Gastrocnemius medialis (tissue), 4 donors: ENCODE data around the gene RCAN2.

ENCODE experiments used
- POLR2A ChIP-seq, 2 donors: fragments of 450-650 bp; IDR thresholded peaks; one replicate each; pipeline ENCODE4 v1.6.1; 2017; ENCODE audit warnings: antibody characterized with exemption in 2 of 2, mild to moderate bottlenecking in 2 of 2, moderate library complexity in 2 of 2
- TF ChIP-seq, protein P1 (sequence below), 5 experiments: fragments of 450-650 bp in 3 of 5; fragments of 200-600 bp in 2 of 5; sonication (generic) in 2 of 5; IDR thresholded peaks in 4 of 5; conservative IDR thresholded peaks in 1 of 5; 1 replicate in 4 of 5; 2 replicates in 1 of 5; pipeline ENCODE4 v1.5.1; 2016 to 2019; ENCODE audit warnings: antibody characterized with exemption in 5 of 5, mild to moderate bottlenecking in 3 of 5, moderate library complexity in 3 of 5

DNA sequence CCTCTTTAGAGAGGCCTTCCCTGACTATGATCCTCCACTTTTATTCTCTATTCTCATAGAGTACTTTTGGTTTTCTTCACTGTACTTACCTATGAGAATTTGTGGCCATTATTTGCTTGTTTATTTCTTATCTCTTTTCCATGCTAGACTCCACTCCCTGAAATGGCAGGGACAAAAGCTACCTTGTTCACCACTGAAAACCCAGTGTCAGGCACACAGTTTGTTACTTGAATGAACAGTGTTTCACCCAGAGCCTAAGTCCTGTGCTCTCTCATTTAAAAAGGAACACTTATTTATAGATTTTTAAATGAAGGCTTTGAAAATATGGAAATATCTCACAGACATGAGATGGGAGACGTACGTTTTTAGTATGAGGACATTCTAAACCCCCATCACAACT, 272.8 kb downstream of the RCAN2 start:
- TF ChIP-seq, protein P1, sequence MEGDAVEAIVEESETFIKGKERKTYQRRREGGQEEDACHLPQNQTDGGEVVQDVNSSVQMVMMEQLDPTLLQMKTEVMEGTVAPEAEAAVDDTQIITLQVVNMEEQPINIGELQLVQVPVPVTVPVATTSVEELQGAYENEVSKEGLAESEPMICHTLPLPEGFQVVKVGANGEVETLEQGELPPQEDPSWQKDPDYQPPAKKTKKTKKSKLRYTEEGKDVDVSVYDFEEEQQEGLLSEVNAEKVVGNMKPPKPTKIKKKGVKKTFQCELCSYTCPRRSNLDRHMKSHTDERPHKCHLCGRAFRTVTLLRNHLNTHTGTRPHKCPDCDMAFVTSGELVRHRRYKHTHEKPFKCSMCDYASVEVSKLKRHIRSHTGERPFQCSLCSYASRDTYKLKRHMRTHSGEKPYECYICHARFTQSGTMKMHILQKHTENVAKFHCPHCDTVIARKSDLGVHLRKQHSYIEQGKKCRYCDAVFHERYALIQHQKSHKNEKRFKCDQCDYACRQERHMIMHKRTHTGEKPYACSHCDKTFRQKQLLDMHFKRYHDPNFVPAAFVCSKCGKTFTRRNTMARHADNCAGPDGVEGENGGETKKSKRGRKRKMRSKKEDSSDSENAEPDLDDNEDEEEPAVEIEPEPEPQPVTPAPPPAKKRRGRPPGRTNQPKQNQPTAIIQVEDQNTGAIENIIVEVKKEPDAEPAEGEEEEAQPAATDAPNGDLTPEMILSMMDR (IDR thresholded peaks at IDR 0.05 in 4 of 5, conservative IDR thresholded peaks at IDR 0.05 in 1 of 5): no peak
- TF ChIP-seq POLR2A (IDR thresholded peaks at IDR 0.05): no peak
